Chondrocyte (in vitro differentiated cells): ENCODE results near the gene COBL. TPM values are rescaled to one million over a fixed set of nuclear protein-coding genes. Genes with fewer than 3 reads are reported as not detected.

Source experiments
- DNase-seq: peaks from one replicate; pipeline ENCODE4 v3.0.0; 2021; ENCODE audit warnings: mixed read lengths, low spot score
- H3K27ac Mint-ChIP-seq: one replicate; pipeline ENCODE4 v1.8.0; 2021; ENCODE audit warnings: mild to moderate bottlenecking, moderate library complexity, mixed read lengths; ENCODE audit not compliant: unreplicated experiment
- H3K27me3 Mint-ChIP-seq: 2 replicates; pipeline ENCODE4 v1.8.0; 2021; ENCODE audit warnings: low read depth, mixed read lengths
- H3K36me3 Mint-ChIP-seq: 2 replicates; pipeline ENCODE4 v1.8.0; 2021; ENCODE audit warnings: low read depth, mixed read lengths
- H3K4me1 Mint-ChIP-seq: 2 replicates; pipeline ENCODE4 v1.8.0; 2021; ENCODE audit warnings: low read depth, mild to moderate bottlenecking, mixed read lengths
- H3K4me3 Mint-ChIP-seq: one replicate; pipeline ENCODE4 v1.8.0; 2021; ENCODE audit warnings: mild to moderate bottlenecking, moderate library complexity, mixed read lengths; ENCODE audit not compliant: unreplicated experiment
- H3K9me3 Mint-ChIP-seq: 2 replicates; pipeline ENCODE4 v1.8.0; 2021; ENCODE audit warnings: low read depth, mixed read lengths
- total RNA-seq: library from RNA; stranded (reverse); gene quantifications from 3 replicates; pipeline ENCODE4 v1.2.1, GENCODE V29; 2021
- TF ChIP-seq, protein P1 (sequence below): fragments of 200-600 bp; sonication (generic); IDR thresholded peaks from 2 replicates; pipeline ENCODE4 v1.5.0; 2021; ENCODE audit warnings: antibody characterized with exemption, mild to moderate bottlenecking, moderate library complexity

Gene COBL
- total RNA-seq, 1 donor from 2014 or later = 0.17 TPM

DNA sequence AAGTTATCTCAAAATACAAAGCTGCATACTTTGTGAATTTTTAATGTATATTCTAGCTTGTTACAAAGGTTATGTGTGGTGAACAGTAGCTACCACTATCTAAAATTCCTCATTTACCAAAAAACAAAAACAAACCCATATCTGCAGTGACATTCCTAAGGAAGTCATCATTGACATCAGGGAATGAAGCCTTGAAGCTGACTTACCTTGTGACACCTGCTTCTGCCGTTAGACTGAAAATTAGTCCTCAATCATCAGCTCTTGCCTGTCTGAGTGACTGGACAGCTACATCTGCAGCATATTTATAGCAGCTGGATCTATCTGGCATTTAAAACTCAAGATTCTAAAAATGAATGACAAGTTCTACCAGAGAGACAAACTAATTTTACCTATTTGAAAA lies 43.2 kb downstream of the COBL start:
- H3K27ac Mint-ChIP-seq = no peak overlapping the region
- no peak overlapping the region for H3K4me3 Mint-ChIP-seq
- TF ChIP-seq, protein P1, sequence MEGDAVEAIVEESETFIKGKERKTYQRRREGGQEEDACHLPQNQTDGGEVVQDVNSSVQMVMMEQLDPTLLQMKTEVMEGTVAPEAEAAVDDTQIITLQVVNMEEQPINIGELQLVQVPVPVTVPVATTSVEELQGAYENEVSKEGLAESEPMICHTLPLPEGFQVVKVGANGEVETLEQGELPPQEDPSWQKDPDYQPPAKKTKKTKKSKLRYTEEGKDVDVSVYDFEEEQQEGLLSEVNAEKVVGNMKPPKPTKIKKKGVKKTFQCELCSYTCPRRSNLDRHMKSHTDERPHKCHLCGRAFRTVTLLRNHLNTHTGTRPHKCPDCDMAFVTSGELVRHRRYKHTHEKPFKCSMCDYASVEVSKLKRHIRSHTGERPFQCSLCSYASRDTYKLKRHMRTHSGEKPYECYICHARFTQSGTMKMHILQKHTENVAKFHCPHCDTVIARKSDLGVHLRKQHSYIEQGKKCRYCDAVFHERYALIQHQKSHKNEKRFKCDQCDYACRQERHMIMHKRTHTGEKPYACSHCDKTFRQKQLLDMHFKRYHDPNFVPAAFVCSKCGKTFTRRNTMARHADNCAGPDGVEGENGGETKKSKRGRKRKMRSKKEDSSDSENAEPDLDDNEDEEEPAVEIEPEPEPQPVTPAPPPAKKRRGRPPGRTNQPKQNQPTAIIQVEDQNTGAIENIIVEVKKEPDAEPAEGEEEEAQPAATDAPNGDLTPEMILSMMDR = no peak
- no peaks in the 10 kb centered on the region for H3K9me3 Mint-ChIP-seq
- H3K4me1 Mint-ChIP-seq = no peaks in the 10 kb centered on the region
- no peaks in the 10 kb centered on the region for H3K36me3 Mint-ChIP-seq
- H3K27me3 Mint-ChIP-seq = peaks cover 36% of the 10 kb centered on the region
- DNase-seq = no peak

DNA sequence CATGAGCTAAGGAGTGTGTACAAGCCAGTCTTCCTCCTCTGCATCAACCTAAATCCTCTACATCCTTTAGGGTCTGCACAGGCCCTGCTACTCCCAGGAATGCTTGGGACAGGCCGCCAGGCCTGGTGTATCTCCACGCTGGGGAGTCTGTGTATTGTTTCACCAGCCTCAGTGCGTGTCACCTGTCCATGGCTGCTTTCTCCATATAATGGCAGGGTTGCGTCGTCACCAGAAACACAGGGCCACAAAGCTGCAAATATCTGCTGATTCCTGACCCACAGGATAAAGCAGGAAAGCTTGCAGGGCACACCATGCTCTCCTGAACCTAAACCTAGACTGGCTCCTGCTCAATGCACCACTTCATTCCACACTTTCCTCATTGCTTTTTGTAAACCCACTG lies 45.6 kb downstream of the COBL start:
- Mint-ChIP-seq H3K36me3 (no peaks in the 10 kb centered on the region), H3K27ac (no peak overlapping the region), H3K27me3 (peaks cover 31% of the 10 kb centered on the region), H3K4me3 (no peak overlapping the region), H3K9me3 (no peaks in the 10 kb centered on the region), H3K4me1 (no peaks in the 10 kb centered on the region)
- no peak for DNase-seq
- TF ChIP-seq, protein P1 = no peak

DNA sequence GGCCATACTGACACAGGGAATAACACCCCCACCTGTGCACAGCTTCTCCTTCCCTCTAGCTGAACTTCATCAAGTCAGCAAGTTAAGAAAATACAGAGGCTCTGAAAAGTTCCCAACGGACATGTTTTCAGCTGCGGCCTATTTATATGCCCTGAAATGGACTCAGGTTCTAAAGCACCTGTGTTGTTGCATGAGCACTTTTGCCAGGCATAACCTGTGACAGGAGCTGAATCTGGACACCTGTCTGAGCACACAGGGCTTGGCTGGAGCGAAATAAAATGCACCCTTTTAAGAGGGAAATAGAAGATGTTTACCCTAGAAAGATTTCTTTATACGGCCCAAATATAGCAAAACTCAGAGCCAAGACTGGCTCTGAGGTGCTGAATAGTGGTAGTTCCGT lies 46.7 kb downstream of the COBL start:
- H3K4me1 Mint-ChIP-seq = no peaks in the 10 kb centered on the region
- no peaks in the 10 kb centered on the region for H3K9me3 Mint-ChIP-seq
- TF ChIP-seq, protein P1 = no peak
- H3K27me3 Mint-ChIP-seq = peaks cover 29% of the 10 kb centered on the region
- no peak overlapping the region for H3K27ac Mint-ChIP-seq
- H3K4me3 Mint-ChIP-seq = no peak overlapping the region
- no peaks in the 10 kb centered on the region for H3K36me3 Mint-ChIP-seq
- no peak for DNase-seq

DNA sequence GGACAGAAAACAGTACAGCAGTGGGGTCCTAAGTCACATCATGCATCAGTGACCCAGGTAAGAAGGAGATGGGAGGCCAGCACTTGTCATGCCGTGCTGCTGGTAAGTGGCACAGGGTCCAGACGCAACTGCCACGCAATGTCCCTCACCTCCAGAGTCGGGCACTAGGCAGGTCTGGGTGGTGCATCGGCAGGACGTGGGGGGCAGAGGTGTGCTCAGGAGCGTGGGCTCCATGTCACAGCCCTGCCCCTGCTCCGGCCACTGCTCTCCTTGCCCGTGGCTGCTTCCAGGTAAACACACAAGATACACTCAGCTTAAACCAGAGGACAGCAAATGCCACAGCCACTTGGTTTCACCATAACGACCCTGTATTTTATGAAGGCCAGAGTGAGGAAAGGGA lies 47.3 kb downstream of the COBL start:
- Mint-ChIP-seq H3K27ac (no peak overlapping the region), H3K4me1 (no peaks in the 10 kb centered on the region), H3K9me3 (no peaks in the 10 kb centered on the region), H3K36me3 (no peaks in the 10 kb centered on the region), H3K27me3 (peaks cover 26% of the 10 kb centered on the region), H3K4me3 (no peak overlapping the region)
- TF ChIP-seq, protein P1 = no peak
- no peak for DNase-seq

DNA sequence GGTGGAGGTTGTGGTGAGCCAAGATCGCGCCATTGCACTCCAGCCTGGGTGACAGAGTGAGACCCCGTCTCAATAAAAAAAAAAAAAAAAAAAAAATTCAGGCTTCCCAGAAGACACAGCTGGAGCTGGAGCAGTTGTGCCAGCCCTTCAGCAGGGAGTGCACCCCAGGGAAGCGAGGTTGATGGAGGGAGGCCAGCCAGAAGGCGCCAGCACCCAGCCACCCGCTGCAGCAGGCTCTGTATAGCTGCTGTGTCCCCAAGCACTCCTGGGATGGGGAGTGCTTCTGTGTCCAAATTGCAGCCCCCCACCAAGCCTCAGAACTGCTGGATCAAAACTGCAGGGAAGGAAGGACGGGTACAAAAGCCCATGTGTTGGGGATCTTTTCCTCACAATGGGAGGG lies 47.8 kb downstream of the COBL start:
- no peaks in the 10 kb centered on the region for H3K4me1 Mint-ChIP-seq
- TF ChIP-seq, protein P1 = no peak
- peaks cover 23% of the 10 kb centered on the region for H3K27me3 Mint-ChIP-seq
- H3K4me3 Mint-ChIP-seq = no peak overlapping the region
- DNase-seq = no peak
- H3K9me3 Mint-ChIP-seq = no peaks in the 10 kb centered on the region
- no peaks in the 10 kb centered on the region for H3K36me3 Mint-ChIP-seq
- no peak overlapping the region for H3K27ac Mint-ChIP-seq
